Spleen (tissue), 7 donors: ENCODE results near the gene NPIPA1.
"Not testable (repeated sequence)": the region's sequence is repeated elsewhere in the genome, so short reads cannot be mapped to it uniquely, and the experiment has no call there.

Experiments
- POLR2A ChIP-seq, 3 donors: fragments of 450-650 bp; IDR thresholded peaks; one replicate each; pipeline ENCODE4 v1.5.1; 2017; ENCODE audit warnings: antibody characterized with exemption in 3 of 3, mild to moderate bottlenecking in 1 of 3
- TF ChIP-seq, protein P1 (sequence below), 11 experiments: fragments of 200-600 bp in 7 of 11; fragments of 450-650 bp in 4 of 11; sonication (generic) in 4 of 11; IDR thresholded peaks in 8 of 11; conservative IDR thresholded peaks in 3 of 11; 1 replicate in 7 of 11; 2 replicates in 4 of 11; pipeline versions ENCODE4 v1.4.0 to v1.8.0; 2016 to 2021; ENCODE audit warnings: antibody characterized with exemption in 11 of 11, inconsistent platforms in 4 of 11, mild to moderate bottlenecking in 1 of 11
- donor health status: DM: no; HTN: no; CAD: no; lungs with moderate emphysema.
- donor health status: DM: no; HTN: no; CAD: no.
- donor health status: DM: no; HTN: no; CAD: no.

GRCh38 chr16:14922285-14922684 lies 15.0 kb upstream of the NPIPA1 start:
- TF ChIP-seq, protein P1, sequence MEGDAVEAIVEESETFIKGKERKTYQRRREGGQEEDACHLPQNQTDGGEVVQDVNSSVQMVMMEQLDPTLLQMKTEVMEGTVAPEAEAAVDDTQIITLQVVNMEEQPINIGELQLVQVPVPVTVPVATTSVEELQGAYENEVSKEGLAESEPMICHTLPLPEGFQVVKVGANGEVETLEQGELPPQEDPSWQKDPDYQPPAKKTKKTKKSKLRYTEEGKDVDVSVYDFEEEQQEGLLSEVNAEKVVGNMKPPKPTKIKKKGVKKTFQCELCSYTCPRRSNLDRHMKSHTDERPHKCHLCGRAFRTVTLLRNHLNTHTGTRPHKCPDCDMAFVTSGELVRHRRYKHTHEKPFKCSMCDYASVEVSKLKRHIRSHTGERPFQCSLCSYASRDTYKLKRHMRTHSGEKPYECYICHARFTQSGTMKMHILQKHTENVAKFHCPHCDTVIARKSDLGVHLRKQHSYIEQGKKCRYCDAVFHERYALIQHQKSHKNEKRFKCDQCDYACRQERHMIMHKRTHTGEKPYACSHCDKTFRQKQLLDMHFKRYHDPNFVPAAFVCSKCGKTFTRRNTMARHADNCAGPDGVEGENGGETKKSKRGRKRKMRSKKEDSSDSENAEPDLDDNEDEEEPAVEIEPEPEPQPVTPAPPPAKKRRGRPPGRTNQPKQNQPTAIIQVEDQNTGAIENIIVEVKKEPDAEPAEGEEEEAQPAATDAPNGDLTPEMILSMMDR (IDR thresholded peaks at IDR 0.05 in 8 of 11, conservative IDR thresholded peaks at IDR 0.05 in 3 of 11): not testable (repeated sequence)
- TF ChIP-seq POLR2A (IDR thresholded peaks at IDR 0.05): not testable (repeated sequence)
